ENCODE results near the gene PLXNA4.

The PLXNA4 gene

DNA sequence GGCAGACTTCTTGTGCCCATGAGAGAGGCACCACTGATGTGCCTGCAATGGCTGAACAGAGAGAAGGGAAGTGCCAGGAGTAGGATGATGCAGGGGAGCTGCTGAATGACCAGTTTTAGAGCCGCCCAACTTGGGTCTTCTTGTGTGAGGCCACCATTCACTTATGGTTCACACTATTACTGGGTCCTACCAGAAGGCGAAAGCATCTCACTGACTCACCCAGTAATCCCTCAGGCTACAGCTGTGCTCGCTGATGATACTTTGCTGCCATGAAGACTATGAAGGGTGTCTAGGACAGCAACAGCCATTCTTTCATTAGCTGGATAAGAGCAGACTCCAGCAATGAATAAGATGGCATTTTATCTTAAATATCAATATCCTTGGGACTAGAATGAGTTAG lies 47.6 kb downstream of the PLXNA4 start:
- no peak for DNase-seq

DNA sequence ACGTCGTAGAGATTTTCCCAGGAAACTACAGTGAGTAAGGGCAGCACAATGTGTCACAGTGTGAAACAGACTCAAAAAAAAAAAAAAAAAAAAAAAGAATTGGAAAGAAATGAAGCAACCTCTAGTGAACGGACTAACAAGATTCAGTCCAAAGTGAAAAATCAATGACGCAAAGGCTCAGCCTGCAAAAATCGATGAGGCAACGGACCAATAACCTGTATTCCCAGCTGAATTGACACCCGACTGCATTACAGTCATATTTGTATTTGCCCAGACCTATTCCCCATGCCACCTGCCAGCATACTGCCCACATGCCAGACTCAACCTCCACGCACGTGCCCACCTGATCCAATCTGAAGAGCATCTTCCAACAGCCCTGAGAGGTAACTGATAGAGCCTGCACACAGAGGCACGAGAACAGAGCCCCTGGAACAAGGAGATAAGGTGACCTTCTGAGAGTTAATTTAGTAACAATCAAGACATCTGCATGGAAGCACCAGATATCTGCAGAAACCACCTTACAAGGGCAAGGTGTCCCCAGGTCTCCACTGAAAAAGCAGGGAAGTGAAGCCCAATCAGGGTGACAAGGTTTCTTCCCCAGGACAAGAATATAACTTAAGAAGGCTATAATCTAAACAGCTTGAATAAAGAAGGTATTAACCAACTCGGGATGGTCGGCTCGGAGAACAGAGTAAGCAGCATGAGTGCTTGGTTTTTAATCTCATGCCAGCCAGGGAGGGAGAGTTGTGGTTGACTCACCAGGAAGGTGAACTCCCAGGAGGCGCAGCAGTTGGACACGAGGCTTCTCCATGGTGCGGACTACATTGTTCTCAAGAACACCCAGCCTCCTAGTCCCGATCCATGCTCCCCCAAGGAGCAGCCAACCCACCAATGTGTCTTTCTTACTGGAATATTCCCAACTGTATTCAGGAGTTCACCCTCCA lies 48.5 kb downstream of the PLXNA4 start:
- no peak for DNase-seq

DNA sequence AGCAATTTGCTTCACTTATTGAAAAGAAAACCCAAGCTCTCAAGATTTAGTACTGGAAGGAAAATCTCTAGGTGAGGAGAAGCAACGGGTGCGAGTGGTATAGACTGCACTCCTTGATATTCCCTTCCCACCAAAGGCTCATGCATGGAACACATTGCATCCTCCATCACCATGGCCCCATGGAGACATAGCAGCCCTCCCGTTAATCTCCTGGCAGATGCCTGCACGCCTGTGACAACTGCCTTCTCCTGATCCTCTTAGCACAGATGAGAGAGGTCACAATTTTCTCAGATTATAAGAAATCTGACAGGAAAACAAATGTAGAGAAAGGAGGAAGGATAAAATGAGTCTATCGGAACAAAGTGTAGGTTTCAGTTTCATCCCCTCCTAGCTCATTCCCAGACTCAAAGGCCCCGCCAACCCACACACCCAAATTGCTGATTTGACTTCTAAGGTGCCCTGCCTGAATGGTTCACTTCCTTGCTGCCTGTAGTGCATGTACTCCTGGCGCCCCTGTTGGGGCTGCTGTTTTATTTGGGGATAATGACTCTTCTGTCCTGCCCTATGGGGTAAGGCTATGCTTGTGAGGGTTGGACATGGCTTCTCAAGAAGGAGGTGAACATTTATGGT lies 50.0 kb downstream of the PLXNA4 start:
- no peak for DNase-seq

DNA sequence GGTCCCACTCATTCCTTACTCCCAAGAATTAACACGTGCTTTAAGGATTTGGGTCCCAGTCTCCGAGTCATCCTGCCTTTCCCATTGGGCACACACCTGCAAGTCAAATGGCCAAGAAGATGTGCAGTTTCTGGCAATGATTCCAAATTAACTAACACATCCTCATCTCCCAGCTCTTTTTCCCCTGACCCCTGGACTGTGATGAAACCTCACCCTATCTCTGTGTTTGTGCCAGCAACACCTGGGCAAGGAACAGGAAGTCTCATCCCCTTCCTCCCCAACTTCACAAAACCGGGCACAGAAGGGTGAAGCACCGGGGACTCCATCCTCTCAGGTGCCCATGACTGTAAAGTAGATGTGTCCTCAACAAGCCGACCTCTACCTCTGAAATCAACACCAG lies 54.8 kb downstream of the PLXNA4 start:
- no peak for DNase-seq

DNA sequence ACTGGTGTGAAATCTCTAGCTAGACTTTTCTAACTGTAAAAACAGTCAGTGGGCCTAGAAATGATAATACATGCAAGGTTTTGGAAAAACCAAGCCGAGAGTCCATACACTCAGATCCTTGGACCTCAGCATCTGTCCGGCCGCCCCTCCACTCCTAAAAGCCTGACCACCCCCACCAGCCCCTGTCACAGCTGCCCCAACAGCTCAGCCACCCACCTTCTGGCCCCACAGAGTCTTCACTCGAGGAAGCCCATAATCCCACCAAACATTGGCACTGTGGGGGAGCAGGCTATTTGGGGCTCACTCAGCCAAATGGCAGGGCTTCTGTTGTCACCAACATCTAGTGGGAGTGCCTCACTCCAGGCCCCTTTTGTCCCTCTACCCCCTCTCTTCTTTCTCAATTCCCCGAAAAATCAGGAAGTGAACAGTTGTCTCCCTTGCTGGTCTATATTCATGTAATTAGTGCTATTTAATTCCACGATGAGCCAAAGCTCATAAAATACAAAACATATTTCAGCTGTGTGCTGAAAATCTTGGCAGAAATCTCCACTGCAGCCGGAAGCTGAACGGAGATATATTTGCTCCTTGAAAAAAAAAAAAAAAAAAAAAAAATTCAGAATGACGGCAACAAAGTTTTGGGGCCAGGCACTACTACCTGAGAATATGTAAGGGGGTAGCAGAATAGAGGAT lies 55.5 kb downstream of the PLXNA4 start:
- DNase-seq = no peak

DNA sequence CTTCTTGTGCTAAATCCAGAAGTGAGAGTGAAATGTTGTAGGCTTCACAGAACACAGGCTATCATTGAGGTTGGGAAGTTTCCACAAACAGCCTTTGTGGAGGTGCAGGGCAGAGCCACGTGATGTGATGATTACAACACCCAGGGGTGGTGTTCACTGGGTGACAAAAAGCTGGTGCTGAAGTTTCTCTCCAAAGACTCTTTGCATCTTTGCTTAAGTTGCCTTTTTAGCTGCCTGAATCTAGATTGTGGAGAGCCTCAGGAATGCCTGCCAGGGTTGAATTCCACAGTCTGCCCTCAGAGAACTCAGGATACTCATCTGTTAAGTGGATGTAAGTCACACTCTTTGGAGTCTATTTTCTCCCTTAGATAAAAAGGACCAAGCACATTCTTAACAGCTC lies 56.3 kb downstream of the PLXNA4 start:
- no peak for DNase-seq

DNA sequence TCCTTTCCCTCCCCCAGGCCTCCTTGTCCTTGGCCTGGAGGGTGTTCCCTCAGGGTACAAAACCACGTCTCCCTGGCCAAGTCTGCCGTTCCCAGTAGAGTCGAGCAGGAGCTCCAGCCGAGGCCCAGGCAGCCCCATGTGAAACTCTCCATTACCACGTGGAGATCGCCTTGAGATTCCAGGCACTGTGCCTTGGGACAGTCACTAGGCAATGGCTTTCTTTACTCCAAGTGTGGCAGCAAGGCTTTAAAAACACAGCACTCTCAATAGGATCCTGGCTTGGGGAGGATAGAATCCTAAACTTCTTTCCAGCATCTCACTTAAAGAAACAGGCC lies 57.5 kb downstream of the PLXNA4 start:
- DNase-seq = no peak

- DNase-seq = no peak
Observed at GRCh38 chr7:132518102-132518838, 58.0 kb downstream of the PLXNA4 start.

GRCh38 chr7:132516042-132516840 lies 60.0 kb downstream of the PLXNA4 start:
- DNase-seq = no peak

- no peak for DNase-seq
Observed at GRCh38 chr7:132515181-132515580, 61.1 kb downstream of the PLXNA4 start.

GRCh38 chr7:132514430-132514829 lies 61.8 kb downstream of the PLXNA4 start:
- DNase-seq = no peak

DNA sequence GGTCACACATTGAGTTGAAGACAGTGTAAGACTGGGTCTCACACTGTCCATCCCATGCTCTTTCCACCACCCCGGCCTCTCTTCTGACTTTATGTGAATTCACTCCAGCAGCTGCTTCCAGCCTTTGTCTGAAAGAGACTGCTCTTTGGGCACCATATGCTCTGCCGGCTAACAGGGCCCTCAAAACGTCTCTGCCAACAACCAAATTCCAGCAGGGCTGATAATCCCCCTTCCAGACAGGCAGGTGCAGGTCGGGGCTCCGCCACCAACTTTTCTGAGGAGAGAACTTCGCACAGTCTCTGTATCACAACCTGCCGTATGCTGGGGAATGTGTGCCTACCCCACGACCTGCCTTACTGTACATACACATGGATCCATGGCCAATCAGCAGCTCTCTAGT lies 64.3 kb downstream of the PLXNA4 start:
- DNase-seq = no peak

DNA sequence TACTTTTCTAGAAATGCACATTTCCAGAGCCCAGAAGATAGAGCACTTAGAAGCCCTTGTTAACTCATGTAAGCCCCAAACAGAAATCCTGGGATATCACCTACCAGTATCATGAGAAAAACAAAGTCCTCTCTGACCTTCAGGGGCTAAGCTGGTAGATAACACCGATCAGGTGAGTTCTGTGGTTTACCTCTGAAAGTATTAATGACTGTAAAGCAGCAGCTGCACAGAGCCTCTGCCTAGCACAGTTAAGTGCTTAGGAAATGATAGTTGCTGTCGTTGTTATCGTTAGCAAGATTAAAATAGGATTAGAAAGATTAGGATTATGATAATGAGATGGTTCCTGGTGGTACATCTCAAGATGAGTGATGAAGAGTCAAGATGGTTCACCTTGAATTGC lies 64.9 kb downstream of the PLXNA4 start:
- DNase-seq = no peak

DNA sequence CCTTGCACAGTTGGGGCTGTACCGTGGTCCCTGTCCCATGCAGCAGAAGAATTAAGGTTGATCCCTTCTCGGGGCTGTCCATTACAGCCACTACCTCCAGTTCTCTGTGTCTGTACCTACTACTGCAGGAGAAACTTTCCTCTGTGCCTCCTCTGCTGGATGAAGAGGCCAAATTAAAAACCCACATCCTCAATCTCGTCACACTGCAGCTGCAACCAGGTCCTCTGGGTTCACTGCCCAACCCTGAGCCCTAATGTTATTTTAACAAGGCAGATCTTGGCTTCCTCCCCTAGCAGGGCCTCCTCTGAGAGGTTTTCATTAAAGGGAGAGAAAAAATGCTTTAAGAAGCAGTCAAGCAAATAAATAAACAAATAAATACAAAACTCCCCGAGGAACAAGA lies 66.6 kb downstream of the PLXNA4 start:
- DNase-seq = no peak

- no peak for DNase-seq
Observed at GRCh38 chr7:132508724-132509353, 67.4 kb downstream of the PLXNA4 start.

DNA sequence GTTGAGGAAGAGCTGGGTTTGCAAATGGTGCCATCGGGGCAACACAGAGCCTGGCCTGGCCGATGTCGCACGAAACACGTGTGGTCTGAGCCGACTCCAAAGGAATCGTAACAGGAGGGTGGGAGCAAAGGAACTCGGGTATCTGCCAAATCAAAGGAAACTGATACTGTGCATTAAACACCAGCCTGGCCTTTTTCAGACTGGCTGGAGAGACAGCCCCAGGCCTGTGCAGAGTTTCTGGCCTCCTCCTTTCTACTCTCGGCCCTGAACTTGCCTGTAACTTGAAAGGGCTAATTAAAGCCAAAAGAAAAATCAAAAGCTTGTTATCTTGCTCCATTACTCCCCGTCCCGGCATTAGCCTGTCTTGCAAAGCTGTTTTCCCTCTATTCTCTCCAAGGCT lies 71.4 kb downstream of the PLXNA4 start:
- no peak for DNase-seq

GRCh38 chr7:132504071-132504470 lies 72.2 kb downstream of the PLXNA4 start:
- DNase-seq = no peak

DNA sequence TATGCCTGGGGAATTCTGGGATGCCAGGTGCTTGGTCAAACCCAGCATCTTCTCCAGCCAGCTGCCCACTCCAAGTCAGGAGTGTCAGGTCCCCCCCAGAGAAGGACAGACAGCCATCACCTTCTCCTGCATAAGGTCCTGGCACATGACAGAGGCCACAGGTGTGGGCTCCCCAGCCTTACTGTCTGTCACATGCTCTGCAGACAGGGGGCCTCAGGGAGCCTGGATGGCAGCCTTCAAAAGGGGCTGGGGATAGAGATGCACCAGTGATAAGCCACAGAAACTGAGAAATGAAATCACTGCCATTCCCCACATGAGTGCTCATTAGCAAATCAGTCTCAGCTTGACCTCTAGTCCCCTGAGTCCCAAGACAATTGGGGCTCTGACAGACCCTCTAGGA lies 72.9 kb downstream of the PLXNA4 start:
- no peak for DNase-seq

- DNase-seq = no peak
Observed at GRCh38 chr7:132501956-132502355, 74.3 kb downstream of the PLXNA4 start.

- no peak for DNase-seq
Observed at GRCh38 chr7:132500727-132501440, 75.4 kb downstream of the PLXNA4 start.

GRCh38 chr7:132499487-132499886 lies 76.8 kb downstream of the PLXNA4 start:
- no peak for DNase-seq

All from right kidney (tissue), 1 donor.